Endothelial cell of umbilical vein (primary cell): Measurements from ENCODE around the gene PIGZ. TPM values are rescaled to one million over a fixed set of nuclear protein-coding genes. Genes with fewer than 3 reads are reported as not detected.

Experiments
- BruUV-seq: library from RNA; stranded (reverse); fragments of 400-500 nt; replicated peaks from 2 replicates; lab custom pipeline; 2021; lab: Mats Ljungman, UMichigan
- CTCF ChIA-PET: fragments of 300-600, 350-600 bp; sonication (Branson Sonifier 250); formaldehyde crosslinking; loops from one replicate; lab custom pipeline; 2021; ENCODE audit warnings: antibody characterized with exemption, inconsistent platforms; lab: Charles Lee
- POLR2A ChIA-PET: fragments of 300-600, 350-600 bp; sonication (Branson Sonifier 250); formaldehyde crosslinking; loops from one replicate; lab custom pipeline; 2021; ENCODE audit warnings: antibody characterized with exemption, inconsistent platforms; lab: Charles Lee
- DNase-seq: peaks from one replicate; pipeline ENCODE4 v3.0.0-alpha.2; 2011; ENCODE audit warnings: low read depth, low spot score
- FAIRE-seq: peaks from 2 replicates; lab custom pipeline; 2011; peaks lifted over from hg19 to GRCh38; lab: Jason Lieb, UNC
- H2AFZ ChIP-seq: 2 replicates; pipeline ENCODE4 v1.6.0; 2012; ENCODE audit warnings: low read depth, low read length, control low read depth, inconsistent platforms
- H3K27ac ChIP-seq: 2 replicates; pipeline ENCODE4 v1.5.1; 2011; ENCODE audit warnings: low read depth, mild to moderate bottlenecking, control low read depth, low read length, moderate library complexity; ENCODE audit not compliant: insufficient read depth
- H3K27me3 ChIP-seq, 2 experiments: 2 replicates each; pipeline versions ENCODE4 v1.6.0 to v1.6.1; 2011; ENCODE audit warnings: low read length in 2 of 2, mixed read lengths in 1 of 2; ENCODE audit not compliant: control insufficient read depth in 2 of 2, insufficient read depth in 2 of 2
- H3K36me3 ChIP-seq, 2 experiments: 2 replicates in 1 of 2; 3 replicates in 1 of 2; pipeline ENCODE4 v1.5.1; 2011; ENCODE audit warnings: low read length in 2 of 2, mild to moderate bottlenecking in 1 of 2, moderate library complexity in 1 of 2; ENCODE audit not compliant: control insufficient read depth in 2 of 2, insufficient read depth in 2 of 2; ENCODE audit errors: extremely low read depth in 1 of 2
- H3K4me1 ChIP-seq: 3 replicates; pipeline ENCODE4 v1.5.1; 2011; ENCODE audit warnings: mild to moderate bottlenecking, low read length; ENCODE audit not compliant: control insufficient read depth, insufficient read depth; ENCODE audit errors: extremely low read depth
- H3K4me2 ChIP-seq: 2 replicates; pipeline ENCODE4 v1.6.1; 2011; ENCODE audit warnings: low read length, control low read depth, mixed read lengths; ENCODE audit not compliant: insufficient read depth
- H3K4me3 ChIP-seq, 3 experiments: fragments of 200-600 bp in 1 of 3; sonication (generic), shearing (Covaris generic) in 1 of 3; replicated peaks in 1 of 3; 2 replicates each; pipeline ENCODE4 v1.5.1; 2011 to 2016; ENCODE audit warnings: control low read depth in 3 of 3, low read length in 3 of 3, mild to moderate bottlenecking in 2 of 3, inconsistent platforms in 1 of 3, low read depth in 1 of 3, moderate library complexity in 1 of 3; ENCODE audit not compliant: insufficient read depth in 1 of 3
- H3K79me2 ChIP-seq: 2 replicates; pipeline ENCODE4 v1.6.0; 2012; ENCODE audit warnings: low read length, inconsistent platforms; ENCODE audit not compliant: control insufficient read depth, insufficient read depth
- H3K9ac ChIP-seq: replicated peaks from 2 replicates; pipeline ENCODE3; 2011; ENCODE audit warnings: low read length, control low read depth; ENCODE audit not compliant: insufficient read depth; ENCODE audit errors: extremely low read depth
- H3K9me1 ChIP-seq: replicated peaks from 3 replicates; pipeline ENCODE4 v1.6.0; 2011; ENCODE audit warnings: mild to moderate bottlenecking, low read length; ENCODE audit not compliant: control insufficient read depth, insufficient read depth; ENCODE audit errors: extremely low read depth
- H3K9me3 ChIP-seq: replicated peaks from 2 replicates; pipeline ENCODE4 v1.5.1; 2012; ENCODE audit warnings: low read length, inconsistent platforms; ENCODE audit not compliant: control insufficient read depth, insufficient read depth
- H4K20me1 ChIP-seq: replicated peaks from 2 replicates; pipeline ENCODE3; 2011; ENCODE audit warnings: mild to moderate bottlenecking, low read length; ENCODE audit not compliant: control insufficient read depth, insufficient read depth; ENCODE audit errors: extremely low read depth
- EZH2 ChIP-seq: IDR thresholded peaks from 2 replicates; pipeline ENCODE4 v1.6.1; 2012; ENCODE audit warnings: borderline replicate concordance, low read depth, mild to moderate bottlenecking, moderate library complexity, low read length, inconsistent platforms; ENCODE audit not compliant: severe bottlenecking
- GATA2 ChIP-seq: IDR thresholded peaks from 2 replicates; pipeline ENCODE4 v1.7.0; 2011; ENCODE audit warnings: low read depth, mild to moderate bottlenecking, moderate library complexity, mixed read lengths, low read length; ENCODE audit not compliant: insufficient read length, insufficient read depth
- POLR2A ChIP-seq: IDR thresholded peaks from 2 replicates; pipeline ENCODE4 v1.6.1; 2012; ENCODE audit warnings: low read depth, mild to moderate bottlenecking, control low read depth, low read length
- dilution Hi-C: fragments of 300-500 bp; cut with MboI; formaldehyde crosslinking; loops from one replicate; pipeline ENCODE4 v1.15.0; 2019; ENCODE audit warnings: low sequenced_read_pairs; ENCODE audit not compliant: extremely low pct_ligation_motif_present
- intact Hi-C: fragments of 100-400 bp; cut with micrococcal nuclease; formaldehyde crosslinking; loops from one replicate; pipeline ENCODE4 v1.10.0; 2022
- polyA plus RNA-seq, 4 experiments: library from polyadenylated mRNA; depleted of rRNA in 3 of 4; stranded (reverse) in 3 of 4; unstranded in 1 of 4; fragments of >200 nt; gene quantifications; 2 replicates each; pipeline versions ENCODE4 v1.2.1 to v1.2.3, GENCODE V29; 2011 to 2012; ENCODE audit warnings: missing spikeins in 1 of 4
- total RNA-seq: library from RNA; stranded (reverse); gene quantifications from 2 replicates; pipeline ENCODE4 v1.2.3, GENCODE V29; 2021
- TF ChIP-seq, protein P1 (sequence below): IDR thresholded peaks from 2 replicates; pipeline ENCODE4 v1.6.1; 2011; ENCODE audit not compliant: insufficient read depth, insufficient read length
- TF ChIP-seq, protein P2 (sequence below), 2 donors: IDR thresholded peaks; 1 replicate in 1 of 2; 2 replicates in 1 of 2; pipeline ENCODE4 v1.5.1; 2011; ENCODE audit warnings: low read length in 2 of 2, mild to moderate bottlenecking in 2 of 2, moderate library complexity in 2 of 2, control low read depth in 1 of 2, inconsistent platforms in 1 of 2, low read depth in 1 of 2; ENCODE audit not compliant: insufficient read depth in 1 of 2; ENCODE audit errors: extremely low read depth in 1 of 2

The PIGZ gene
- total and polyA plus RNA-seq, 2 donors (not counting 3 experiments of a cell fraction or from before 2014, with no cell fraction given): 6.0 to 6.5 TPM

DNA sequence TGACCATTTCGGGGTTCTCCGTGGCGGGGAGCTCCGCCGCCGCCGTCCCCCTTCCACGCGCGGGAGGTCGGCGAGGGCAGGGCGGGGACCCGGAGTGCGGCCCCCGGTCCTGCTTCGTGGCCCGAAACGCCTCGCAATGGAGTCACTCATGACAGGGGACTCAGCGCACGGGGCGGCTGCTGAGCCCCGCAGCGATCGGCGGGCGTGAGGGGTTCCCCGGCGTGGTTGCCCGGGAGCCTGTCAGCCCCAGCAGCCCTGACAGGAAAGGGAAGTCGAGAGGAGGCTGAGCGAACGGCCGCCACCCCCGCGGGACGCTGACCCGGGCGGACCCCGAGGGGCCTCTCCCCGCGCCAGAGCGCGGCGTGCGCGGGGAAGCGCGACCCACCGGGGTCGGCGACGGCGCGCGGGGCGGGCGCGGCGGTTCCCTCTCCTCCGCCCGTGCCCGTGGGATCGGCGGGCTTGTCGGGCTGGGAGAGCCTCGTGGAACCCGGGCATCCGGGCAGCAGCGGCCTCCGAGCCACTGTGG lies 564 bp upstream of the PIGZ start:
- FAIRE-seq (no peak), DNase-seq (peak; percentile 25)
- no peaks in the 10 kb centered on the region for H4K20me1 ChIP-seq
- peak overlapping the region; percentile 94 for H2AFZ ChIP-seq
- dilution Hi-C loops (no loop called here), intact Hi-C loops (loop anchor here (1.0 to 5.0 kb wide), 3 partner anchors 131 to 447 kb away; no protein-coding TSS in a partner anchor)
- no peak for TF ChIP-seq EZH2
- TF ChIP-seq POLR2A: no peak
- TF ChIP-seq, protein P1, sequence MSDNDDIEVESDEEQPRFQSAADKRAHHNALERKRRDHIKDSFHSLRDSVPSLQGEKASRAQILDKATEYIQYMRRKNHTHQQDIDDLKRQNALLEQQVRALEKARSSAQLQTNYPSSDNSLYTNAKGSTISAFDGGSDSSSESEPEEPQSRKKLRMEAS: no peak
- TF ChIP-seq, protein P2, sequence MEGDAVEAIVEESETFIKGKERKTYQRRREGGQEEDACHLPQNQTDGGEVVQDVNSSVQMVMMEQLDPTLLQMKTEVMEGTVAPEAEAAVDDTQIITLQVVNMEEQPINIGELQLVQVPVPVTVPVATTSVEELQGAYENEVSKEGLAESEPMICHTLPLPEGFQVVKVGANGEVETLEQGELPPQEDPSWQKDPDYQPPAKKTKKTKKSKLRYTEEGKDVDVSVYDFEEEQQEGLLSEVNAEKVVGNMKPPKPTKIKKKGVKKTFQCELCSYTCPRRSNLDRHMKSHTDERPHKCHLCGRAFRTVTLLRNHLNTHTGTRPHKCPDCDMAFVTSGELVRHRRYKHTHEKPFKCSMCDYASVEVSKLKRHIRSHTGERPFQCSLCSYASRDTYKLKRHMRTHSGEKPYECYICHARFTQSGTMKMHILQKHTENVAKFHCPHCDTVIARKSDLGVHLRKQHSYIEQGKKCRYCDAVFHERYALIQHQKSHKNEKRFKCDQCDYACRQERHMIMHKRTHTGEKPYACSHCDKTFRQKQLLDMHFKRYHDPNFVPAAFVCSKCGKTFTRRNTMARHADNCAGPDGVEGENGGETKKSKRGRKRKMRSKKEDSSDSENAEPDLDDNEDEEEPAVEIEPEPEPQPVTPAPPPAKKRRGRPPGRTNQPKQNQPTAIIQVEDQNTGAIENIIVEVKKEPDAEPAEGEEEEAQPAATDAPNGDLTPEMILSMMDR (IDR thresholded peaks at IDR 0.05; ENCODE audit: extremely low read depth in 1 of 2, insufficient read depth in 1 of 2, low read depth in 1 of 2, low read length in 2 of 2): no peak
- TF ChIP-seq GATA2: no peak
- H3K4me3 ChIP-seq: peak overlapping the region; percentile 60 to 81 (median 65)
- no peaks in the 10 kb centered on the region for H3K9me3 ChIP-seq
- ChIA-PET POLR2A (no interaction called here), CTCF (interaction anchor here (0.5 to 1.6 kb wide), 29 partner anchors 8 to 630 kb away, joined by 3 to 24 read pairs (median 5); partner anchors contain the start of genes NCBP2 and SENP5)
- H3K79me2 ChIP-seq: no peaks in the 10 kb centered on the region
- no TSS peak for BruUV-seq
- no peaks in the 10 kb centered on the region for H3K36me3 ChIP-seq
- peak overlapping the region; percentile 44 for H3K9ac ChIP-seq
- no peak overlapping the region for H3K27ac ChIP-seq
- peaks cover 3% of the 10 kb centered on the region for H3K4me1 ChIP-seq
- no peaks in the 10 kb centered on the region for H3K9me1 ChIP-seq
- H3K27me3 ChIP-seq: peaks cover 0 to 2% of the 10 kb centered on the region in 2 experiments
- H3K4me2 ChIP-seq: peak overlapping the region; percentile 84
